ENCODE results near the gene PI4KA.
A peak's percentile ranks its signal among the peaks of the same experiment; 100 is the strongest.
"Not testable (repeated sequence)": the region's sequence is repeated elsewhere in the genome, so short reads cannot be mapped to it uniquely, and the experiment has no call there.

PI4KA gene

GRCh38 chr22:20773793-20774212, 84.8 kb downstream of the PI4KA start, which contains the start of gene SERPIND1:
TSS of gene SERPIND1 (plus strand) at chr22:20774113. CDS start at chr22:20779313, 5,200 bp downstream.
- DNase-seq: no peak

GRCh38 chr22:20771918-20772625, 86.5 kb downstream of the PI4KA start:
- DNase-seq: no peak

GRCh38 chr22:20769496-20769826, 89.2 kb downstream of the PI4KA start:
- DNase-seq: not testable (repeated sequence)

GRCh38 chr22:20766530-20766929, 92.1 kb downstream of the PI4KA start:
- no peak for DNase-seq

GRCh38 chr22:20765938-20766337, 92.7 kb downstream of the PI4KA start:
- DNase-seq: no peak

- DNase-seq: no peak
Measured at GRCh38 chr22:20764729-20765128, 93.9 kb downstream of the PI4KA start.

GRCh38 chr22:20764471-20764720, 94.2 kb downstream of the PI4KA start:
- no peak for DNase-seq

- no peak for DNase-seq
Measured at GRCh38 chr22:20763630-20764470, 94.8 kb downstream of the PI4KA start.

- no peak for DNase-seq
Measured at GRCh38 chr22:20762233-20762796, 96.3 kb downstream of the PI4KA start.

- DNase-seq: peak; percentile 16
Measured at GRCh38 chr22:20761536-20761935, 97.1 kb downstream of the PI4KA start.

- DNase-seq: no peak
Measured at GRCh38 chr22:20760084-20760483, 98.5 kb downstream of the PI4KA start.

- no peak for DNase-seq
Measured at GRCh38 chr22:20758688-20759087, 99.9 kb downstream of the PI4KA start.

GRCh38 chr22:20756846-20757245, 101.8 kb downstream of the PI4KA start:
- DNase-seq: no peak

GRCh38 chr22:20752873-20753272, 105.7 kb downstream of the PI4KA start:
- DNase-seq: no peak

GRCh38 chr22:20752104-20752741, 106.4 kb downstream of the PI4KA start:
- no peak for DNase-seq

- DNase-seq: no peak
Measured at GRCh38 chr22:20751185-20751851, 107.3 kb downstream of the PI4KA start.

GRCh38 chr22:20750461-20751184, 108.0 kb downstream of the PI4KA start:
- DNase-seq: peak; percentile 53

GRCh38 chr22:20749453-20749852, 109.2 kb downstream of the PI4KA start:
- no peak for DNase-seq

GRCh38 chr22:20748731-20749428, 109.7 kb downstream of the PI4KA start:
- no peak for DNase-seq

- no peak for DNase-seq
Measured at GRCh38 chr22:20748082-20748481, 110.5 kb downstream of the PI4KA start.

- no peak for DNase-seq
Measured at GRCh38 chr22:20747223-20747622, 111.4 kb downstream of the PI4KA start.

All from amniotic stem cell (primary cell).